K562 (cell line): ENCODE data around the gene EPX. TPM values are rescaled to one million over a fixed set of nuclear protein-coding genes. Genes with fewer than 3 reads are reported as not detected.

ENCODE experiments used
- CGGBP1 ChIP-seq: fragments of 250-450 bp; sonication (Bioruptor Pico); IDR thresholded peaks from 2 replicates; pipeline ENCODE4 v1.9.0; 2021; ENCODE audit warnings: mild to moderate bottlenecking
- CREM ChIP-seq: IDR thresholded peaks from 2 replicates; pipeline ENCODE4 v1.6.1; 2014; ENCODE audit warnings: antibody characterized with exemption, low read depth
- DIDO1 ChIP-seq: fragments of 450-650 bp; IDR thresholded peaks from 2 replicates; pipeline ENCODE4 v1.6.1; 2016; ENCODE audit warnings: low read depth, missing biosample characterization, missing genetic modification characterization
- GATA2 ChIP-seq: sonication (generic); formaldehyde crosslinking; IDR thresholded peaks from 2 replicates; pipeline ENCODE4 v1.4.0; 2020; ENCODE audit warnings: mild to moderate bottlenecking, missing genetic modification reagents
- HOXB6 ChIP-seq: fragments of 250-450 bp; sonication (Bioruptor Pico); IDR thresholded peaks from 2 replicates; pipeline ENCODE4 v1.5.1; 2022; ENCODE audit warnings: mild to moderate bottlenecking, borderline replicate concordance
- MBD1 ChIP-seq: fragments of 250-450 bp; sonication (Bioruptor Pico); IDR thresholded peaks from 2 replicates; pipeline ENCODE4 v1.8.0; 2022; ENCODE audit warnings: inconsistent platforms
- PHF21A ChIP-seq: fragments of 450-650 bp; IDR thresholded peaks from 2 replicates; pipeline ENCODE4 v1.6.1; 2017; ENCODE audit warnings: low read depth, borderline replicate concordance
- POLR2AphosphoS5 ChIP-seq: IDR thresholded peaks from 2 replicates; pipeline ENCODE4 v1.6.1; 2011; ENCODE audit warnings: mild to moderate bottlenecking, low read depth, low read length, moderate library complexity; ENCODE audit not compliant: control insufficient read depth, insufficient read depth
- RCOR1 ChIP-seq, 2 experiments: IDR thresholded peaks; 2 replicates each; pipeline ENCODE4 v1.6.1; 2012; ENCODE audit warnings: low read depth in 2 of 2, low read length in 2 of 2, borderline replicate concordance in 1 of 2, improper control_type of control experiment in 1 of 2
- SP1 ChIP-seq: sonication (generic); formaldehyde crosslinking; IDR thresholded peaks from 2 replicates; pipeline ENCODE4 v1.8.1; 2022; ENCODE audit warnings: mild to moderate bottlenecking, missing genetic modification reagents
- TEAD1 ChIP-seq, 2 experiments: fragments of 450-650 bp in 1 of 2; sonication (generic) in 1 of 2; formaldehyde crosslinking; IDR thresholded peaks; 2 replicates each; pipeline versions ENCODE4 v1.4.0 to v1.8.0; 2020 to 2022; ENCODE audit warnings: mild to moderate bottlenecking in 2 of 2, missing genetic modification reagents in 1 of 2
- ZFP91 ChIP-seq: sonication (generic); formaldehyde crosslinking; IDR thresholded peaks from 2 replicates; pipeline ENCODE4 v1.8.0; 2022; ENCODE audit warnings: mild to moderate bottlenecking, missing genetic modification reagents
- polyA plus RNA-seq, 8 experiments: library from polyadenylated mRNA; depleted of rRNA in 4 of 8; stranded (reverse) in 5 of 8; unstranded in 3 of 8; fragments of >200 nt; fragmentation: Nextera tagmentation in 2 of 8; fragmentation: Illumina TruSeq in 1 of 8; extraction: Ambion mirVana in 2 of 8; extraction: Trizol in 1 of 8; gene quantifications; 2 replicates each; pipeline versions ENCODE4 v1.2.1 to v1.2.3, GENCODE V29; 2011 to 2014; ENCODE audit warnings: inconsistent platforms in 1 of 8, missing spikeins in 1 of 8
- total RNA-seq, 7 experiments: library from RNA; depleted of rRNA in 6 of 7; stranded (reverse); fragments of >200 nt in 6 of 7; fragmentation: Illumina TruSeq in 2 of 7; extraction: Trizol in 2 of 7; gene quantifications; 2 replicates each; pipeline versions ENCODE4 v1.2.1 to v1.2.3, GENCODE V29; 2011 to 2021; ENCODE audit warnings: low replicate concordance in 1 of 7
- TF ChIP-seq, protein P1 (sequence below): fragments of 150-350 bp; IDR thresholded peaks from 2 replicates; pipeline ENCODE4 v1.6.1; 2014; ENCODE audit warnings: low read depth, mild to moderate bottlenecking, low read length, borderline replicate concordance
- TF ChIP-seq, protein P2 (sequence below): sonication (generic); formaldehyde crosslinking; IDR thresholded peaks from 2 replicates; pipeline ENCODE4 v1.8.0; 2023; ENCODE audit warnings: mild to moderate bottlenecking, missing genetic modification reagents

EPX gene
- total and polyA plus RNA-seq, 9 of the 15 experiments (the other 6 are each of a cell fraction or from before 2014, with no cell fraction given): 0.07 to 0.33 (median 0.19) TPM; not detected in 3

DNA sequence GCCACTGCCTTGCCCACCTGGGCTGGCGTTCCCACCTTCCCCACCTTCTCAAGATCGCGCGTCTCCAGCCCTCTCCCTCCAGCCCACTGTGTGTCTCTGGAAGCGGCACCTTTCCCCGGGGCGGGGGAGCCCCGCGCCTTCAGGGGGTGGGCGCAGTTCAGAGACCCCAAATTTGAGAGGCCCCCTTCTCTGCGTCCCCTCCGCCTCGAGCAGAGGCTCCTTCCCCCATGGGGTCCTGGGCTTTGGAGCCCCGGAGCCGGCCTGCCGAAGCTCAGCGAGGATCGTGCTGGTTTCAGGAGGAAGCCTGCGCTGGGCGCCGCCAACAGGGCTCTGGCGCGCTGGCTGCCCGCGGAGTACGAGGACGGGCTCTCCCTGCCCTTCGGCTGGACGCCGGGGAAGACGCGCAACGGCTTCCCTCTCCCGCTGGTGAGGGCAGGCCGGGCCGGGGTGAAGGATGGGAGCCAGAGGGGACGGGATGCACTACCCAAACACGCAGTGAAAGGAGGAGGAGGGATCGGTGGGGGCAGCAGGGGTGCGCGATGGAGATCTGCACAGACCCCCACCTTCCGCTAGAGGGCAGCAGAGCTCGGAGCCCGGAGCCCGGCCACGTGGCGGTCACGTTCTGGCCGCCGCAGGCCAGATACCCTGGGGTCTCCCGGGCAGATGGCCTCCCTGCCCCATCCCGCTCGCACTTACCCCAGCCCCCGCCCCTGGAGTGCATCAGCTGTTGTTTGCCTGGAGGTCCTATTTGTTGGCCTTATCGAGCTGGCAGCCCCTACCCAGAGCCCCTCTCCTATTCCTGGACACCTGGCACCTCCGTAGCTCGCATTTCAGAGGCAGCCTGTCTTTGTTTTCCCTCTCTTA lies 57.0 kb downstream of the EPX start (continued):
- TF ChIP-seq RCOR1 (IDR thresholded peaks at IDR 0.05; ENCODE audit: borderline replicate concordance in 1 of 2, low read depth in 2 of 2, low read length in 2 of 2): peak; percentile 30 to 68; a peak in 3 of 4 replicates
- TF ChIP-seq, protein P1, sequence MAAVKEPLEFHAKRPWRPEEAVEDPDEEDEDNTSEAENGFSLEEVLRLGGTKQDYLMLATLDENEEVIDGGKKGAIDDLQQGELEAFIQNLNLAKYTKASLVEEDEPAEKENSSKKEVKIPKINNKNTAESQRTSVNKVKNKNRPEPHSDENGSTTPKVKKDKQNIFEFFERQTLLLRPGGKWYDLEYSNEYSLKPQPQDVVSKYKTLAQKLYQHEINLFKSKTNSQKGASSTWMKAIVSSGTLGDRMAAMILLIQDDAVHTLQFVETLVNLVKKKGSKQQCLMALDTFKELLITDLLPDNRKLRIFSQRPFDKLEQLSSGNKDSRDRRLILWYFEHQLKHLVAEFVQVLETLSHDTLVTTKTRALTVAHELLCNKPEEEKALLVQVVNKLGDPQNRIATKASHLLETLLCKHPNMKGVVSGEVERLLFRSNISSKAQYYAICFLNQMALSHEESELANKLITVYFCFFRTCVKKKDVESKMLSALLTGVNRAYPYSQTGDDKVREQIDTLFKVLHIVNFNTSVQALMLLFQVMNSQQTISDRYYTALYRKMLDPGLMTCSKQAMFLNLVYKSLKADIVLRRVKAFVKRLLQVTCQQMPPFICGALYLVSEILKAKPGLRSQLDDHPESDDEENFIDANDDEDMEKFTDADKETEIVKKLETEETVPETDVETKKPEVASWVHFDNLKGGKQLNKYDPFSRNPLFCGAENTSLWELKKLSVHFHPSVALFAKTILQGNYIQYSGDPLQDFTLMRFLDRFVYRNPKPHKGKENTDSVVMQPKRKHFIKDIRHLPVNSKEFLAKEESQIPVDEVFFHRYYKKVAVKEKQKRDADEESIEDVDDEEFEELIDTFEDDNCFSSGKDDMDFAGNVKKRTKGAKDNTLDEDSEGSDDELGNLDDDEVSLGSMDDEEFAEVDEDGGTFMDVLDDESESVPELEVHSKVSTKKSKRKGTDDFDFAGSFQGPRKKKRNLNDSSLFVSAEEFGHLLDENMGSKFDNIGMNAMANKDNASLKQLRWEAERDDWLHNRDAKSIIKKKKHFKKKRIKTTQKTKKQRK: no peak
- TF ChIP-seq CREM: 0 out of 2 replicates have a peak, but pooled peaks have one; percentile 39
- TF ChIP-seq, protein P2, sequence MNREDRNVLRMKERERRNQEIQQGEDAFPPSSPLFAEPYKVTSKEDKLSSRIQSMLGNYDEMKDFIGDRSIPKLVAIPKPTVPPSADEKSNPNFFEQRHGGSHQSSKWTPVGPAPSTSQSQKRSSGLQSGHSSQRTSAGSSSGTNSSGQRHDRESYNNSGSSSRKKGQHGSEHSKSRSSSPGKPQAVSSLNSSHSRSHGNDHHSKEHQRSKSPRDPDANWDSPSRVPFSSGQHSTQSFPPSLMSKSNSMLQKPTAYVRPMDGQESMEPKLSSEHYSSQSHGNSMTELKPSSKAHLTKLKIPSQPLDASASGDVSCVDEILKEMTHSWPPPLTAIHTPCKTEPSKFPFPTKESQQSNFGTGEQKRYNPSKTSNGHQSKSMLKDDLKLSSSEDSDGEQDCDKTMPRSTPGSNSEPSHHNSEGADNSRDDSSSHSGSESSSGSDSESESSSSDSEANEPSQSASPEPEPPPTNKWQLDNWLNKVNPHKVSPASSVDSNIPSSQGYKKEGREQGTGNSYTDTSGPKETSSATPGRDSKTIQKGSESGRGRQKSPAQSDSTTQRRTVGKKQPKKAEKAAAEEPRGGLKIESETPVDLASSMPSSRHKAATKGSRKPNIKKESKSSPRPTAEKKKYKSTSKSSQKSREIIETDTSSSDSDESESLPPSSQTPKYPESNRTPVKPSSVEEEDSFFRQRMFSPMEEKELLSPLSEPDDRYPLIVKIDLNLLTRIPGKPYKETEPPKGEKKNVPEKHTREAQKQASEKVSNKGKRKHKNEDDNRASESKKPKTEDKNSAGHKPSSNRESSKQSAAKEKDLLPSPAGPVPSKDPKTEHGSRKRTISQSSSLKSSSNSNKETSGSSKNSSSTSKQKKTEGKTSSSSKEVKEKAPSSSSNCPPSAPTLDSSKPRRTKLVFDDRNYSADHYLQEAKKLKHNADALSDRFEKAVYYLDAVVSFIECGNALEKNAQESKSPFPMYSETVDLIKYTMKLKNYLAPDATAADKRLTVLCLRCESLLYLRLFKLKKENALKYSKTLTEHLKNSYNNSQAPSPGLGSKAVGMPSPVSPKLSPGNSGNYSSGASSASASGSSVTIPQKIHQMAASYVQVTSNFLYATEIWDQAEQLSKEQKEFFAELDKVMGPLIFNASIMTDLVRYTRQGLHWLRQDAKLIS (CRISPR knock-in tag): peak; percentile 93
- peak in 1 of 2 experiments; percentile 73; a peak in 1 of 4 replicates for TF ChIP-seq TEAD1 (CRISPR knock-in tag; IDR thresholded peaks at IDR 0.05)
- TF ChIP-seq HOXB6 (CRISPR knock-in tag): no peak
- TF ChIP-seq SP1: peak; percentile 64
- TF ChIP-seq ZFP91: peak; percentile 24
- no peak for TF ChIP-seq CGGBP1
- TF ChIP-seq GATA2 (CRISPR knock-in tag): 0 out of 2 replicates have a peak, but pooled peaks have one; percentile 12
- TF ChIP-seq PHF21A: no peak
- TF ChIP-seq MBD1 (CRISPR knock-in tag): 0 out of 2 replicates have a peak, but pooled peaks have one; percentile 49
- TF ChIP-seq DIDO1 (tag): peak; percentile 38; the same call in 1 of the 2 replicates
- TF ChIP-seq POLR2AphosphoS5: no peak
